Measurements from ENCODE around the gene PKNOX1.

- TF ChIP-seq CTCF (IDR thresholded peaks at IDR 0.05) (no peak), EP300 (IDR thresholded peaks at IDR 0.05) (no peak), POLR2A (IDR thresholded peaks at IDR 0.05) (no peak)
Measured at GRCh38 chr21:43001316-43001715, 27.0 kb downstream of the PKNOX1 start.
